Stimulated activated CD8-positive, alpha-beta memory T cell treated with anti-CD3 and anti-CD28 coated beads, Interleukin-15, amount 100 ng/mL, for 24 hours (primary cell): Measurements from ENCODE around the gene TAAR8.
"Not testable (repeated sequence)": the region's sequence is repeated elsewhere in the genome, so short reads cannot be mapped to it uniquely, and the experiment has no call there.

Source experiments
- DNase-seq: peaks from one replicate; pipeline ENCODE4 v3.0.0-alpha.2; 2020; ENCODE audit warnings: low read depth

The TAAR8 gene

GRCh38 chr6:132544826-132545225 is 7.6 kb upstream of the TAAR8 start:
- no peak for DNase-seq

GRCh38 chr6:132548746-132549463 is 3.6 kb upstream of the TAAR8 start:
- no peak for DNase-seq

GRCh38 chr6:132551214-132551613 is 1.3 kb upstream of the TAAR8 start:
- DNase-seq = no peak

- not testable (repeated sequence) for DNase-seq
Observed at GRCh38 chr6:132560087-132560486, 7.6 kb downstream of the TAAR8 start.

- no peak for DNase-seq
Observed at GRCh38 chr6:132566404-132566803, 13.9 kb downstream of the TAAR8 start.

GRCh38 chr6:132567566-132567965 is 15.1 kb downstream of the TAAR8 start:
- DNase-seq = no peak

GRCh38 chr6:132568611-132569010 is 16.1 kb downstream of the TAAR8 start:
- DNase-seq = no peak

- no peak for DNase-seq
Observed at GRCh38 chr6:132569170-132569569, 16.7 kb downstream of the TAAR8 start.

GRCh38 chr6:132570221-132570777 is 17.8 kb downstream of the TAAR8 start, which contains the start of gene TAAR6:
TAAR6 (plus strand) TSS chr6:132570322; CDS start chr6:132570322, 0 bp downstream.
- no peak for DNase-seq

GRCh38 chr6:132571774-132572173 is 19.3 kb downstream of the TAAR8 start:
- no peak for DNase-seq

- no peak for DNase-seq
Observed at GRCh38 chr6:132584698-132585097, 32.2 kb downstream of the TAAR8 start.

GRCh38 chr6:132587424-132587823 is 35.0 kb downstream of the TAAR8 start:
- no peak for DNase-seq

GRCh38 chr6:132589454-132589853 is 37.0 kb downstream of the TAAR8 start, which contains the start of gene TAAR5:
TAAR5 (minus strand) TSS chr6:132589741; CDS start chr6:132589686, 55 bp downstream.
- DNase-seq = no peak

GRCh38 chr6:132590362-132590761 is 37.9 kb downstream of the TAAR8 start:
- DNase-seq = no peak

GRCh38 chr6:132592855-132593254 is 40.4 kb downstream of the TAAR8 start:
- DNase-seq = no peak

- DNase-seq = no peak
Observed at GRCh38 chr6:132596201-132596600, 43.7 kb downstream of the TAAR8 start.

- no peak for DNase-seq
Observed at GRCh38 chr6:132598473-132598872, 46.0 kb downstream of the TAAR8 start.

GRCh38 chr6:132600900-132601299 is 48.4 kb downstream of the TAAR8 start:
- not testable (repeated sequence) for DNase-seq
